ENCODE results near the gene ARID1B.

GRCh38 chr6:157113389-157113788 is 336.2 kb downstream of the ARID1B start:
- TF ChIP-seq CTCF (IDR thresholded peaks at IDR 0.05) (no peak), POLR2A (IDR thresholded peaks at IDR 0.05) (no peak)
